HG03439 (cell line): Measurements from ENCODE around the gene DHRS7B.

Experiments
- ATAC-seq: cut with Tn5 transposase; IDR thresholded peaks from one replicate; pipeline ENCODE4 v1.9.1; 2021; ENCODE audit warnings: mild to moderate bottlenecking, moderate library complexity; ENCODE audit not compliant: unreplicated experiment

Gene DHRS7B

GRCh38 chr17:21232033-21232749 is 105.4 kb downstream of the DHRS7B start:
- no peak for ATAC-seq

DNA sequence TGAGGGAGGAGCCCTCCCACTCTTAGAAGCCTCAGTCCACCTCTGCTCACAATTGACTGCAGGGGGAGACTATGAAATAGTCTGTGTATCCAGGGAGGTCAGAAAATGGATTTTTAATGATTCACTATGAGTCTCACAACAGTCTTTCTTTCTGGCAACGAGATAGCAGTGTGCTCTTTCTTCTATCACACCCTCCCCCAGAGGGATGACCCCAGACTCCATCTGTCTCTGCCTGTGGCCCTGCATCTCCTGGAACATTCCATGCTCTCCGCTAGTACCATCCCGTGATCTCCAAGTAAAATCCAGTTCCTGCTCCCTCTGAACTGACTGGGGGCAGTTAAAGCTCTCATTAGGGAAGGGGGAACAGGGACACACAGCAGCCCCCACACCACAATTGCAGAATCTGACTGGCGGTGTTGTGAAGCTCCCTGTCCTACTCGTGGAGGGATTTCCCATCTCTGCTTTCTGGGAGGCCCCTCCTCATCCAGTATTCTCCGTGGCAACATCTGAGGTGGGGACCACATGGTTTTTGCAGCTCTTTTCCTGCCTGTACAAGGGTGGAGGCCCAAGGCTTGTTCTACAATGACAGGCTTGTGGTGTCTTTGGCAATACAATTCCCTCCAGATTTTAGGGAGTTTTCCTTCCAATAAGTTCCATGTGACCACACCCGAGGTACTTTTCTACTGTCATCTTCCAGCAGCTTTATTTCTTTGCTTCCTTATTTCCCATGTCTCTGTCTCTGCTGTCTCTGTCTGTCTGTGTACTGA is 107.0 kb downstream of the DHRS7B start:
- ATAC-seq: no peak

DNA sequence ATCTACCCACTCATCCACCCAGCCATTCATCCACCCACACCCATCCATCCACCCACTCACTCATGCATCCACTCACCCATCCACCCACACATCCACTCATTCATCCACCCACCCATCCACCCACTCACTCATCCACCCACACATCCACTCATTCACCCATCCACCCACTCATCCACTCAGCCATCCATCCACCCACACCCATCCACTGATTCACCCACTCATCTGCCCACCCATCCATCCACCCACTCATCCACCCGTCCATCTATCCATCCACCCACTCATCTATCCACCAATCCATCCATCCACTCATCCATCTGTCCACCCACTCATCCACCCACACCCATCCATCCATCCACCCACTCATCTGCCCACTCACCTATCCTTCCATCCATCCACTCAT is 109.2 kb downstream of the DHRS7B start:
- ATAC-seq: no peak

DNA sequence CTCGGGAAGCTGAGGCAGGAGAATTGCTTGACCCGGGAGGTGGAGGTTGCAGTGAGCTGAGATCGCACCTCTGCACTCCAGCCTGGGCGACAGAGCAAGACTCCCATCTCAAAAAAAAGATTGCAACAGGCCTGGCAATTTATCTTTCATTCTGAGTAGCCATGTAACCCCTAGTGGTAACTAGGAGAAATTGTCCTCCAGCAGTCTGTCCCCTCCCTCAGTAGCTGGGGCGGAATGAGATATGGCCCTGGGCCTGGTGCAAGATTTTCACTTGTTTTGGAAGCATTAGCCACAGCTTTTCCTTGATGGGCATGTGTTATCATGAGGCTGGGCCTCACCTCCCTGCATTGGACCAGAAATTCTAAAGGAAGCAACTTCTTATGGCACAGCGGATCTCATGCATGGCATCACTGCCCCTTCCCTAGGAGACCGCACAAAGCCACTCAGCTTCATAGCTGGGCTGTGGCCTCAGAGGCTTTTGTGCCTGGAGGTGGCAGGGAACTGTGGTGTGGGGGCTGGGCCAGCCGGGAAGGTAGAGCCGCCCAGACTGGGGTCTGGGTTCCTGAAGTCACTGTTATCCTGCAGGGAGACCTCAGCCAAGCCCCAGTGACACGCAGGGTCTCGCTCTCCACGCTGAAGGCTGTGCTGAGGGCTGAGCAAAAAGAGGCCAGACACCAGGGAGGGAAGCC is 113.1 kb downstream of the DHRS7B start:
- ATAC-seq: no peak

DNA sequence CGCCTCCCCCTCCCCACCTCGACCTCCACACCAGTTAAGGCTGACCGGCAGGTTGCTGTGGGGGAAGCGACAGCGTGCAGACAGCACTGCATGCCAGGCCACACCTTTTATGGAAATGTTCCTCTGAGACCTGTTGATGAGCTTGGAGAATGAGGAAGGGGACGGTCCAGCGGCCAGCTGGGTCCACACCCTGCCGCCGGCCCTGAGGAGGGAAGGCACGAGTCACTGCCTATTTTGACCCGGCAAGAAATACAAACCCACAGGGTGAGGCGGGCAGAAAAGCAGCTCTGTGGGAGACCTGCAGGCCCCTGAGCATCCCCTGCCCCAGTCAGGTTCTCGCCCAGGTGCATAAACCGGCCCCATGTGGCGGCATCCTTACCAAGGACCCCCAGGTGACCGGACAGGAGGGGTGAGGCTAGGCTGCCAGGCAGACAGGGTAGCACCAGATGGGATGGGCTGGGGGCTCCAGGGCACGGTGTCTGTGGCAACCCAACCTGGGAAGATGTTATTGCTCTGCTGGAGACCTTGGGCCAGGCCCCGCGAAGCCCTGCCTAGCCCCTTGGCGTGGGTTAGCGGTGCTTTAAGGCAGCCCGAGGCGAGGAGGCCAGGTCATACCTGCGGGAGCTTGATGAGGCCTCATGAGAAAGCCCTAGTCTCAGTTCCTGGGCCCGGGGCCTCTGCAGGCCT is 113.7 kb downstream of the DHRS7B start:
- ATAC-seq: no peak
